HG02852 (cell line): ENCODE data around the gene AOAH.

ENCODE experiments used
- ATAC-seq: cut with Tn5 transposase; IDR thresholded peaks from one replicate; pipeline ENCODE4 v1.9.1; 2021; ENCODE audit warnings: mild to moderate bottlenecking, moderate library complexity; ENCODE audit not compliant: unreplicated experiment

Gene AOAH

DNA sequence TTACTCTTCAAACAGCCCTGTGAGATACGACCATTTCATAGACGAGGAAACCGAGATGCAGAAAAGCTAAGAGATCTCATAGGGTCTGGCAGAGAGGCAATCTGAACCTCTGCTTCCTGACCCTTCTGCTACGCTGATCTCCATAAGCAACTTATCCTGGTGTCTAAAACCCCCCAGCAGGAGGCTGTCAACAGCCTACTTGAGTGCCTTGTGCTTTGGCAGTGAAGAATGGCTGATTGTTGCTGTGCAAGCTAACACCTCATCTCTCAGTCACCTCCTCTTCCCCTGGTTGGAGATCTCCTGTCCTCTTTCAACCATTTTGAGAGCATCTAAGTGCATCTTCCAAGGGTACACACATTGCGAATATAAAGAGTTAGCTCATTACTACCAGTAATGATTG lies 86.2 kb downstream of the AOAH start:
- no peak for ATAC-seq

DNA sequence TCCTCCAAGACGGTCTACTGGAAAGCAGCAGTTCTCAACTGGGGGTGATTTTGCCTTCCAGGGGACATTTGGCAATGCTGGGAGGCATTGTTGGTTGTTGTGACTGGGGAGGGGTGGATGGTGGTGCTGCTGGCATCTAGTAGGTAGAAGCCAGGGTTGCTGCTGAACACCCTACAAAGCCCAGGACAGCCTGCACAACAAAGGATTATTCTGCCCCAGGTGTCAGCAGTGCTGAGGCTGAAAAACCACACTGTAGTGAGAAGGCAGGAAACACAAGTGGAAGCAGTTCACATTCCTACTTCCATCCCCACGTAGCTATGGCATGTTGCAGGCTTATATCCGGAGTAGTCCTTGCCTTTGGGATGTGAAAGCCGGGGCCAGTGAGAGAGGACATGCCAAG lies 86.9 kb downstream of the AOAH start:
- no peak for ATAC-seq

DNA sequence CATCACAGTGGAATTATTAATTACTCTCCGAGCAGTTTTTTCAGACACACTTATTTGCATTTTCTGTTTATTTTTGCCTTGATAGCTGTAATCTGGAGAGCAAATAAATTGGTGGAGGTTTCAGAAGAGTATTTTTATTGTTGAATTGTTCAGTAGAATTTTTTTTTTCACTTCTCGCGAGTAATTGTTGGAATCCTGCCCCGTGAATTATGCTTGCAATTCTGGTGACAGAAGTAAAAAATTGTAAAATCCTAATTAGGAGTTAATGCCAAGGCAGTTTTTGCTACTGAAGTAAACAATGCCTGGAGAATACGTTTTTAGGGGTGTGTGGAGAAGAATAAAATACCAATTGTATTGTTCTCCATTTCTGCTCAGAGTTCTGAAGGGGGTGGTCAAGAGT lies 88.2 kb downstream of the AOAH start:
- ATAC-seq = no peak

DNA sequence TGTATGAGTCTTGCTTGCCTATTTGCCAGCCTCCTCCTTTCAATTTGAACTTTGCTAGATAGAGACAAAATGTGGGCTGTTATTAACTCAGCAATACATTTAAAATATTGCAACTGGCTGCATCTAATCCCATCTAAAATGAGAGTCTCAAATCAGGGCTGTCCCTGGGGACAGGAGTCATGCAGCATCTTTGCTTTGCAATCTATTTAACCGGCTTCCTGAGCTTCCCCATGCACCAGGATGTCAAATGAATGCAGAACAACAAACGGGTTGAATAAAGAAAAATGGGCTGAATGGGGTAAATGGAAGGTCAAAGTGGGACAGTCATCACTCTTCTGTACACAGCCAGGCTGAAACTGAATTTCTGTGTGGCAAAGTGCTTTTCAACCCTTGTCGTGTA lies 89.2 kb downstream of the AOAH start:
- no peak for ATAC-seq

DNA sequence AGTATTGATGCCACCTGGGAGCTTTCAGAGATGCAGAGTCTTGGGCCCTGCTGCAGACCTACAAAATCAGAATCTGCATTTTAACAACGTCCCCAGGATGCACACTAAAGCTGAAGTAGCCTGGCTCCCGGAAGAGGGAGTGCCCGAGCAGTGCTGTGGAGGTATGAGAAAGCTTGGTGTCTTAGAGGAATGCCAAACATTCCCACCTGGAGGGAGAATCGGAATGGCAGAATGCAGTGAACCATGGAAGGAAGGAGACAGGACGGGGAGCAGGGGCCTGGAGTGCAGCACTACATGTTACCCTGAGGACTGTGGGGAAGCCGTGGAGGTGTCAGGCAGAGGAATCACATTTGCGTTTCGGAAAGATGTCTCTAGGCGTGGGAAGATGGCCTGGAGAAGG lies 90.9 kb downstream of the AOAH start:
- ATAC-seq = no peak

DNA sequence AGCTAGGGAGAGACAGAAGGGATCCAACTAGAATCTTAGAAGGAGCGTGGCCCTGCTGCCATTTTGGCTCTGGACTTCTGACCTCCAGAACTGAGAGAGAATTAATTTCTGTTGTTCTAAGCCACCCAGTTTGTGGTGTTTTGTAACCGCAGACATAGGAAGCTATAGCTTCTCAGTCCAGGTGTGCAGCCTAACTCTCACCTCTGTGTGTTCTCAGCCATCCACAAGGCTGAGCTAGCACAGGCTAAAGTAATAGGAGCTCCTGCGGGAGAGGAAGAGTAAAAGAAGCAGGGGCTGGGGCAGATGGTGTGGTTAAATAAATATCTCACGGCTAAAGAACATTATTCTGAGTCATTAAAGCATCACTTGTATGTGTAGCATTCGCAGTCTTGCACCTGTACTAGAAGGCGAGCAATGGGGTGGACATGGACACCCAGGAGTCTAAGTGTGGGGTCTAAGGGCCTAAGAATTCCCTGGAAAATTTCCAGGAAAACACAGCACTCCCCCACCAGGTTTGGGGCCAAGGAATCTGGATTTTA lies 94.1 kb downstream of the AOAH start:
- no peak for ATAC-seq

DNA sequence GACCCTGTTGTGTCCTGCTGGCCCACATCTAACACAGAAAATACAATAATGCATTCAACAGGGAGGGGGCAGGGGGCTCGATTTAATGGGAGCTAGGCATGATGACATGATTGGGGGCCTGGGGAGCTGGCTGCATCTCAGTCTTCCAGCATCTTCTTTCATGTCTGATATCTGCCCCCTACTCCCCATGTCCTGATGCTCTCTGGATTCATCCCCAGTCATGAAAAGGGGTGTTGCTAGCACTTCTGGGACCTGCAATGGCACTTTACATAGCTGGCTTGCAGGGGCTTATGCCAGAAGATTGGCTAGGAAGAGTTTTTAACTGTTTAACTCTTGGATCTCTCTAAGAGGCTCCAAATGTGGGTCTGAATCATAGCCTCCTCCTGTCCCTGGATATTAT lies 94.9 kb downstream of the AOAH start:
- no peak for ATAC-seq

DNA sequence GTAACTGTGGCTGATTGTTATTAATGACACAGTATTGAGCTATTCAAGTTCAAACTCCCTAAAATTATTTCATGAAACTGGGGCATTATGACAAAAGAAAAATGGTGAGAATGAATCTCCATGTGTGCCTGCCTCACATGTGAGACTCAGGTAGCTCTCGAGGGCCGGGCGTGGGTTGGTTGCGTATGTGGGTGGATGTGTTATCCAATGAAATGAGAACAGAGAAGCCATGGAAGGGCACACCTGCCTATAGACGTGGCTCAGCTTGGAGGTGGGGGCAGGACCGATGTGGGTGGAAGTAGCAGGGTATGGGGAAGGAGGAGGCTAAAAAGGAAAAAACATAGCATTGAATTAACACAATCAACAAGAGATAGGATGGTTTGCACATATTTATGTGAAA lies 96.5 kb downstream of the AOAH start:
- no peak for ATAC-seq

DNA sequence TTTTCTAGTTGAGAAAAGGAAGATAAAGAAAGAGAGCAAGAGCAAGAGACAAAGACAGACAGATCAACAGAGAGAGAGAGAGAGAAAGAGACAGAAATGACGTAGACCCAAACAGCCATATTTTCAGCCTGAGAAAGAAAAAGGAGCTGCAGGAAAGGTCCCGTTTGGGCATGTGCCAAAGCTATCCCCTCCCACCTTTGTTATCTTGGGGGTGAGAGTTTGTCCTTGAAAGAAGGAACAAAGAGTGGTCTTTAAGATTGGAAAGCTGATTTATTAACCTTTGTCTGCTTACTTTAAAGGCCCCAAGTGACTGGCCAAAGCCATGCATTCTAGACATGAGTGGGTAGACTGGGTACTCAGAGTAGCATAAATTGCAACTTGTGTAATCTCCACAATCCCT lies 98.2 kb downstream of the AOAH start:
- ATAC-seq = no peak

DNA sequence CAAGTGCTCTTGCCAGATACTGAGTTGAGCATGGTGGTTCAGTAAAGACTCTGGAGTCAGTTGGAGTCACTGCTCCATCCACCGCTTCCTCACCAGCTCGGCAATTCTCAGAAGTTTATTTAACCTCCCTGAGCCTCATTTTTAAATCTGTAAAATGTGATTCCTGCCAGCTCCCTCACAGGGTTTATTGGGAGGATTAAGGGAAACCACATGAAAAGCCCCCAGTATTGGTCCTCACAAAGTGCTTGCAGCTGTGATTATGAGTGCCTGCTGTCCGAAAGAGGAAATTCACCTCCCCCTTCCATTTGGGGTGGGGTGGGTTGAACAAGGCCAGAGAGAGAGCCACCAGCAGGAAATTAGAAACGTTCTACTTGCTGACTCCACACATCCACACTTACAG lies 99.0 kb downstream of the AOAH start:
- no peak for ATAC-seq

DNA sequence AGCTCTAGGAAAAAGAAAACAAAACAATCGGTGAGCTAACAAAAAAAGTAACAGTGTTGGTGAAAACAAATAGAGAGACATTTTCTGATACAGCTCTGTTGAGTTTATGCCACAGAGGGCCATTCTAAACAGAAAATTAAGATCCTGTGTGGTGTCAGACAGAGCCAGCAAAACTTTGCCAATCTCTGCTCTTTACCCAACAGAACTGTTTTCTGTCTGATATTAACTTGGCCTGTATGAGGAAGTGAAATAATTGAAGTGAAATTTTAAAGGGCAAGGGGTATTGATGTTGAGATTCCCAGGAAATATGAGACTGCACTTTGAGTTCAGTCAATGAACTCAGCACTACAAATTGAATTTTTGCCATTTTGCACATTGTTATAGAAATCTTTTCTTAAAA lies 101.0 kb downstream of the AOAH start:
- no peak for ATAC-seq

DNA sequence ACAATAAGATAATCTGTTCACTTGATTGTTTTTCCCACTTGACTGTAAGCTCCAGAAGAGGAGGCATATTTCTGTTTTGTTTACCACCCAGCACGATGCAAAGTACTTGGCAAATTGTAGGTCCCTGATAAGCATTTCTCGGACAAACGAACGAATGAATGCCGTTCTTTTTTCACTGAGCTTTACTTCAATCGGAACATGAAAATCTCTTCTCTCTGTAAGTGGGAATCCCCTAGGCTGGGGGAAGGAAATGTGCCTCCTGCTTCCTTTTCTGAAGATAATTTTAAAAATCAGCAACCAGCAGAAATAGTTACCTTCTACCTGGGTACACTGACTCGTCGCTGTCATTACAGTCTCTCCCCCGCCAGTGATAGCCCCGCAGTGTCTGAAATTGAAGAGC lies 102.9 kb downstream of the AOAH start:
- ATAC-seq = no peak

DNA sequence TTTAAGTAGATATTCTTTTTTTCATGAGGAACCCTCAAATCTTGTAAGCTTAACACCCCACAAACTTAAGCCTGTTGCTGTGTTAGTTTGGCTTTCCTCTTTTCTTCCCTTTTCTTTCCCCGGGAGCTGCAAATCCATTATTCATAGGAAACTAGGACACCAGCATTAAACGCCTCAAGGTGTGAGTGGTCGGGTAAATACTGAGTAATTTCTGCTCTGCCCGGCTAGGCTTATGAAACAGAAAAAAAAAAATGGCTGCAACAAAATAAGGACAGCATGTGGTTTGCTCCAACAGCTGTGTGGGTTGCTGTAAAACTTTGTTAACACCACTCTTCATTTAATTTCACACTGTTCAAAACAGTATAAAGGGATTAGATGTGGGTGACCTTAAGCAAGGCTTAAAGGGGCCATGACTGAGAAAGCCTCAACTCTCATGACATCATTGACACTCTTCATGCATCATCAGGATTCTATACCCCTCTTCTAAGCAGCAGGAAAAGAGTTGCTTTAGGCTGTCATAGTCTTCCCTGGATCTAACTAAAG lies 104.1 kb downstream of the AOAH start:
- ATAC-seq = no peak

DNA sequence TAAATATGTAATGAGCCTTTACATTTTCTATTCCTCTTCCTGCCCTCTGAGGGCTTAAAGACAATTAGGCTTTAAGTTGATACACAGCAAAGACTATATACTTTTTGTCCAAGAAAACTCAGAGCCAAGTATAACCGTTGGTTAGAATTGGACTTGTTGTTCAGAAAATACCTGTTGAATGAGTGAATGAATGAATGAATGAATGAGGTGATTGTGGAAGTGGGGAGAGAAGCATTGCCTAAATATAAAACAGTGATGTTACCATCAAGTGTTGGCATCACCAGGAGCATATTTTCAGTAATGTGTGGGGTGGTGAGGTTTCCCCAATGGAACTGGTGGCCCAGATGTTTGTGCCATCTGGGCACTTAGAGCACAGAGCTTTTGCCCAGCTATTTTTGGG lies 106.9 kb downstream of the AOAH start:
- no peak for ATAC-seq

DNA sequence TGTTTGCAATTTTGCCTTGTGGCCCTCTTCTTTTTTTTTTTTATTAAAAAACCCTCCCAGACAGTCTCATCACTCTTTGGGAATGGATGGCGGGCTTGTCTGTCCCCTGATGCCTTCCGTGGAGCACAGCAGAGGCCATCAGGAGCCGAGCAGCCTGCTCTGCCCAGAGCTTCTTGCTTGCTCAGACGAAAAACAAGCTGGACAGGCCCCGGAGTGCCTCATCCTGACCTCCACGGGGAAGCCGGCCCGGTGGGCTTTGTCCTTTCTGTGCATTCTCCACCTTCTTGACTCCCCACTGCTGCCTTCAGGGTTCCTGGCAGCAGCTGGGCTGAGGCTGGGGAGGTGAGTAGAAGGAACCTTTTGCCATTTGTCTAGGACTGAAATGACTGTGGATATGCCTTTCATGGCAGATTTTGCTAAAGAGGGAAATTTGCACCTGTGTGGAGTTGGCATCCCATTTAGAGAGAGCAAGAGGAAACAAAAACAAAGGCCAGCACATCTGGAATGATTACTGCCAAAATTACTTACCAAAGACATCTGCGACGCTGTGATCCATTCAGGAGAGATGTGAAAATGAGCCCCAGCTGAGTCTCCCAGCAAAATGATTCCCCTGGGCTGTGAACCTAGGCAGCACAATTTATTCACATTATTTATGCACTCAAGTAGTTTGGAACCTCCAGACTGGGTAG lies 108.3 kb downstream of the AOAH start:
- ATAC-seq = no peak

DNA sequence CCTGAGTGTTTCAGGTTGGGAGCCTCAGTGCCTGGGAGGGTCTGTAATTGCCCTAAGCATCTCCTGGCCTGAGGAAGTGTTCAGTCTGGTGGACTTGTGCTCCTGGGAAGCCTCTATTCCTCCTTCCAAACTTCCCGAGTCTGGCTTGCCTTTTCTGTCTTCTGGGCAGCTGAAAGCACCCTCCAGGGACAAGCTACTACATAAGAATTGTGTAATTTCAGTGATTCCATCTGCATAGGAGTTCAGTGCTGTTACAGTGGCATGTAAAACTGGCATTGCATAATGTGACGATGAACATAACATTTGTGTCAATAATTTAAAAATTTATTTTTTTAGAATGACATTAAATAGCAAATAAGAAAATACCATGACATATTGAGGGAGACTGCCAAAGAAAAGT lies 109.3 kb downstream of the AOAH start:
- no peak for ATAC-seq

DNA sequence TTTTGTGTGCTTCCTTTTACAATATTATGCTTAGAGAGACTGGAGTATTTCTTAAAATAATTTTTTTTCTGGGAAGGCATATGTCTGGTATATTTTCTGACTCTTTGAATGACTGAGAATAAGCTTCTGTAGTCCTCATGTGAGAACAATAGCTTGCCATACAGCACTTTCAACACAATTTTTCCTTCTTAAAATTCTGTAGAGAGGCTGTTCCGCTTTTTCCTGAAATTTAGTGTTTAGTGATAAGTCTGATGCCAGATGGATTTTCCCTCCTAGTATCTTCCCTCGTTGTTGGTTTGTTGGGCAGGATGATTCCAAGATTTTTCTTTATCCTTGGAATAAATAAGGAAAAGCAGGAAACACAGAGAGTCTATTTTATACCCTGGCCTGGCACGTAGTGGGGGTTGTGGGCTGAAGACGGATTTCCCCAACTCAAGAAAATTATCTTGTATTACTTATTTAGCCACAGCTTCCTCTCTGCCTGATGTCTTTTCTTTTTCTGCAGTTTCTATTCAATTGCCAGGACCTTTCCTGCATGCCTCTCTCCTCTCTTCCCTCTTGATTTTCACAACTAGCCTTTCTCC lies 111.2 kb downstream of the AOAH start:
- ATAC-seq = no peak

DNA sequence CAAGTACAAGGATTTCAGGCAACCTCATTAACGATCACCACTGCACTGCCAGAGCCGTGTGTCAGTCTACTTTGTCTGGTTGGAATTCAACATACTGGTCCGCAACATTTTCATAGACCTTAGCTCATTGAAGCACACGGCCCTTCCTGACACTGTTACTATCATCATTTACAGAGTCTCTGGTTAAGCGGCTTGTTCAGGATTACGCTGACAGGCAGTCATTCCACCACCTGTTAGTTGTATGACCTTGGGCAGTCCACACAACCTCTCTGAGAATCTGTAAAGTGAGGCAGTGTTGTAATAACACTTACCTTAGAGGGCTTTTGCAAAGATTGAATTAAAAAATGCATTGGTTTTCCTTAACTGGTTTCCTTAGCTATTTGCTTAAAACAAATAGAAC lies 112.6 kb downstream of the AOAH start:
- no peak for ATAC-seq

DNA sequence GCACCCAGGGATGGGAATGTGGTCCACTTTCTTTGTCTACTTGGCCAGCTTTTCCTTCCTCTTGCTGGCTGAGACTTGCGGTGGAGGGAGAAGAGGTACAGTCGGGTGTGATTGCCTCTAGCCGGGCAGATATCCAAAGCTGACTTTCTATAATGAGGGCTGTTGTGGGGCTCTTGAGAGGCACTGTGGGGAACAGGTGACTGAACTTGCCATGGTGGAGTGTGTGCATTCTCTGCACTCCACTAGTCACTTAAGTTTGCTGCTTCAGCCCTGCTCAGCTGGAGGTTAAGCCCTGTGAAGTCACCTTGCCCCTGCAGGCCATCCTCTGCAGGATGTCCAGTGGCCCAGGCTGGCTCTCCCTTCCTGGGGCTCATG lies 116.6 kb downstream of the AOAH start:
- ATAC-seq = no peak

DNA sequence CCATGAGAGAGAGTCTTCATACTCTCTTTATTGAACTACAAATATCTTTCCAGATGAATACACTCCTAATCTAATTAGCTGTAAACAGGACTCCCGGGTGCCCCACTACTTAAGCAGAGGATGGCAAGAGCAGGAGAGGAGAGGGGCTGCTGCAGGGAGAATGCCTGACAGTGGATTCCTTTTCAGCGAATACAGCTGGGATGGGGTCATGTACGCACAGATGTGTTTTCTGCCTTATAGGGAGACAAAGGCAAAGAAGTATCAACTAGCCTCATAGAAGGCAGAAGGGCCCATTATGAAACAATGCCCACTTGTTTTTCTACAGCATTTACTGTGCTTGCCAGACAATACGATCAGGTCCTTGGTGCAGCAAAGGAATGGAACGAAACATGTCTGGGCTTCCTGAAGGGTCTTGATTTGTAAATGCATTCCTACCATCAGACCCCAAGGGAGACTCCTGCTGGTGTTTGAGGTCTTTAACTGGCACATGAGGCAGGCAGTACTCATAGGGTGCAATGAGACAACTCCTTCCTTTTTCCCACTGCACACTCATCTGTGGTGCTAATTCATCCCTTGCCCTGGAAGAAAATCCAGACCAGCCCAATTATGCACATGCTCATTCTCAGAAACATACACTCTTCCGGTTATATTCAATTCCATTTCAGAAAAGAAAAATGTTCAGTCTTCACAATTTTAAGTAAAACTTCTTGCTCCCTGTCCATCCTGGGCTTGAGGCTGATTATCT lies 117.1 kb downstream of the AOAH start:
- ATAC-seq = no peak

DNA sequence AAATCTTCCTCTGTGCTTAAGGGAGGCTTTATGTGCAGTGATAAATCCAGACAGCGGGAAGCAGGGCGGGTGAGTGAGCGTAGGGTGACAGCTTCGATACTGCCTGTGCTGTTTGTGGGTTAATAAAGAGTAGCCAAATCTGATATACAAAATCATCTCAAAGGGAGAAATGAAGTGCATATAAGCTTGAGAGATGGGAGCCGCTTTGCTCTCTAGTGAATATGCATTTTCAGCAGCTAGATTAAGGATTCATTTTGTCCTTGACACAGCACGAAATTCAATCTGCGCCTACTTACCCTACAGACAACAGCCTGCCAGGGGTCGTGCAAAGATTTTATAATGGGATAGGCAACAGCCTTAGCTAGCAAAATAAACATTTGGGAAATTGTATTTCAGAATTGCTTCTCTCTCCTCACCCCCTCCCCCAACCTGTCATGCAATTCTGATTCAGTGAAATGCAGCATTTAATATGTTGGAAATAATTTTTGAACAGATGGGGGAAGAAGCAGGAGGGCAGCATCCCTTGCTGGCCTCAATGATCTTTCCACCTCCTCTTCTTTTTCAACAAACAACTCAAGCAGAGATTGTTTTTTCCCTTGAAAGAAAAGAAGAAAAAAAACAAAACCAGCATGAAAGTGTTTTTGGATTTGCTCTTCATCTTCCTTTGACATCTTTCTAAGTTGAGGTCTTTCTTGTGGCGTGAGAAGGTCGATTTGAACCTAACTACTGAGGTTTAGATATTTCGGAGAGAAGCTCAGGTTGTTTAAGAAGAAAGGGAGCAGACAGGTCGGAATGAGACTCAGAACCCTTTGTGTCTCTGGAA lies 117.9 kb downstream of the AOAH start:
- ATAC-seq = no peak
